ENCODE results near the gene SLC17A9.

SLC17A9 gene

DNA sequence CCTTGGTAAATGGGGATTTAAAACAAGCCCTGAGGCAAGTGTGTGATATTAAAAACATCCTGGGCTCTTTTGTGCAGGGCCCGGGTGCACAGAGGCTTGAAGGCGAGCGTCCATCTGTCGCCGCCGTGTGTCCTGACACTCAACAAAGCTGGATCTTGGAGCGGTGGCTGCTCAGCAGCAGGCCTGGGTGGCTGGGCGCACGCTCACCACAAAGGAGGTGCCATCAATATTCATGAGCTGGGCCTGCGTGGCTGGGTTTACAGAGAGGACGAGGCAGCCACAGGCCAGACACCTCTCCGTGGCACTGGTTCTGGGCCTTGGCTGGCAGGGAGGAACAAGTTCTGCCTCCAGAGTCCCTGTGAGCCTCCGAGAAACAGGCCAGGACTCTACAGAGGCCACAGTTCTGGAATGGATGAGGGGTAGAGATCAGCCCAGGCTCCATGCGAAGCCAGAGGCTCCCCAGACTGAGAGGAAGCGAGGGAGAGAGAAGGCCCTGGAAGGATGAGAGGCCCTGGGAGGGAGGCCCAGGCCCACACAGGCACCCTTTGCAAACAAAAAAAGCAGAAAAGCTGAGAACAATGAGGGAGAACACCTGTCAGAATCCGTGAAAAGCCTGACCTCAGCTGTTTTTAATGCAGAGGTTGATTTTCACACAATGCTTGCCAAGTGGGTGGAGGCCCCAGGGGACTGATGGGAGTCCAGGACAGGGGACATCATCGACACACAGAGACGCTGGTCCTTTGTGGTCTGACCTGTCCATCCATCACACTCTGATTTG lies 32.3 kb downstream of the SLC17A9 start:
- no peak for DNase-seq (ENCODE audit: low read depth)

DNA sequence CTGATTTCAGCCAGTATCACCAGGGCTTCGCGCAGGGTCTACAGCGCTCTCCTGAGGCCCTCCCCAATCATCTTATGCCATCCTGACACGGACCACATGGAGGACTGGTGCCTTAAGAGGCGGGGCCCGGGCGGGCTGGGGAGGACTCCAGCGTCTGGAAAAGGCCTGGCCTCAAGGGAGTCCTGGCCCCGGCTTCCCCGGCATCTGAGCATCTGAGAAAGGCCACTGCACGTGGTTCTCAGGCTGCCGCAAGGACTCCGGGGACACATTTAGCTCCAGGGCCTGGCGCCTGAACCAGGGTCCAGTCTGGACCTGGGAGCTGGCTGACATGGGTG lies 32.9 kb downstream of the SLC17A9 start:
- DNase-seq (ENCODE audit: low read depth) = no peak

DNA sequence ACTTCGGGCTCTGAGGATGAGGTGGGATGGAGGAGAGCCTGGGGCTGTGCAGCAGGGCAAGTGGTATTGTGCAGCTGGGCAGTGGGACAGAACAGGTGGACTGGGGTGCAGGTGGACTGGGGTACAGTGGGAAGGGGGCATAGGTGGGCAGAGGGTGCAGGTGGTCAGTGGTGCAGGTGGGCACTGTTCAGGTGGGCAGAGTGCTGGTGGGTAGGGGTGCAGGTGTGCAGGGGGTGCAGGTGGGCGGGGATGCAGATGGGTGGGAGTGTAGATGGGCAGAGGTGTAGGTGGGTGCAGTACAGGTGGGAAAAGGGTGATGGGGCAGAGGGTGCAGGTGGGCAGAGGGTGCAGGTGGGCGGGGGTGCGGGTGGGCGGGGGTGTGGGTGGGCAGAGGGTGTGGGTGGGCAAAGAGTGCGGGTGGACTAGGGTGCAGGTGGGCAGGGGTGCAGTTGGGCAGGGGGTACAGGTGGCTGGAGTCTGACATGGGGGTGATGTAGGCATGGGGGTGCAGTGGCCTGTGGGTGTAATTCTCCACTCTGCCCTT lies 33.8 kb downstream of the SLC17A9 start:
- DNase-seq (ENCODE audit: low read depth) = no peak

DNA sequence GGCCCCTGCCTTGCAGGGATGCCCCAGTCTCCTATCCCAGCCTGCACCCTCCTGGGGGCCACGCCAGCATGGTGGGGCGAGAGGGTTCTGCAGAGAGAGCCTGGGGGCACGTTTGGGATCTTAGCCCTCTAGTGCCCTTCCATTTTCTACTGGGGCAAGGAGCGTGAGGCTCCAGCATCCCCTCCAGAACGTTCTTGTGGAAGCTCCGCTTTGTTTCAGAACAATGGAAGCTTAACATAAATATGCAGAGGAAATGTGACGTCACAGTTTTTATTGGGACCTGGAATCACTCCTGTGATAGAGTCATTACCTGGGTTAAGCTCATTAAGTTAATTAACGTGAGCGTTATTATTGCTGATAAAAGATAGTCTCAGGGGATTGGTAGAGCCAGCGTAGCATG lies 34.6 kb downstream of the SLC17A9 start:
- DNase-seq (ENCODE audit: low read depth) = no peak

DNA sequence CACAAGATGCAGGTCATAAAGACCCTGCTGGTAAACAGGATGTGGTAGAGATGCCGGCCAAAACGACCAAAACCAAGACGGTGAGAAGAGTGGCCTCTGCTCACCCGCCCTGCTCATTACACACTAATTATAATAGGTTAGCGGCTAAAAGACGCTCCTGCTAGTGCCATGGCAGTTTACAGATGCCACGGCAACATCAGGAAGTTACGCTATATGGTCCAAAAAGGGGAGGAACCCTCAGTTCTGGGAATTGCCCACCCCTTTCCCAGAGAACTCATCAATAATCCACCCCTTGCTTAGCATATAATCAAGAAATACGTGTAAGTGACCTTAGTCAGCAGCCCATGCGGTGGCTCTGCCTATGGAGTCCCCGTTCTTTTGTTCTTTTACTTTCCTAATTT lies 36.7 kb downstream of the SLC17A9 start:
- no peak for DNase-seq (ENCODE audit: low read depth)

DNA sequence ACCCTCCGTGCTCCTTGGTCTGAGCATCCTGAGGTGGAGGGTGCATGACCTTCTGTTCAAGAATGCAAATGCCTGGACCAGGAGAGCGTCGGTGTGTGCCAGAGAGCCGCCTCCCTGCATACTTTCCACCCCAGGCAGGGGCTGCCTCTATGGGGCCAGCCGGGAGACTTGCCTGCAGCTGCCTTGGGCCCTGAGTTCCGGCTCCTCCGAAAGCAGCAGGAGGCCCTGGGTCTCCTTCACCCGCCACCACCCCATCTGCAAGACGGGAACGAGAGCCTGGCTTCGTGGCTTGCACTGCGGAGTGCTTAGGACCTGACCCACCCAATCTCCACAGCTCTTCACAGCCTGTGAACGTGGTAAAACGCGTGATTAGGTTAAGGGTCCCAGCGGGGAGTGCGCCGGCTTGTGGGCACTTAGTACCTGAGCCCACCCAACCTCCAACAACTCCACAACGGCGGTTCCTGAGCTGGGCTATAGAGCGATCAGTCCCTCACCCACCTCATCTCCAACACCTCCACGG lies 37.9 kb downstream of the SLC17A9 start:
- DNase-seq (ENCODE audit: low read depth) = no peak

DNA sequence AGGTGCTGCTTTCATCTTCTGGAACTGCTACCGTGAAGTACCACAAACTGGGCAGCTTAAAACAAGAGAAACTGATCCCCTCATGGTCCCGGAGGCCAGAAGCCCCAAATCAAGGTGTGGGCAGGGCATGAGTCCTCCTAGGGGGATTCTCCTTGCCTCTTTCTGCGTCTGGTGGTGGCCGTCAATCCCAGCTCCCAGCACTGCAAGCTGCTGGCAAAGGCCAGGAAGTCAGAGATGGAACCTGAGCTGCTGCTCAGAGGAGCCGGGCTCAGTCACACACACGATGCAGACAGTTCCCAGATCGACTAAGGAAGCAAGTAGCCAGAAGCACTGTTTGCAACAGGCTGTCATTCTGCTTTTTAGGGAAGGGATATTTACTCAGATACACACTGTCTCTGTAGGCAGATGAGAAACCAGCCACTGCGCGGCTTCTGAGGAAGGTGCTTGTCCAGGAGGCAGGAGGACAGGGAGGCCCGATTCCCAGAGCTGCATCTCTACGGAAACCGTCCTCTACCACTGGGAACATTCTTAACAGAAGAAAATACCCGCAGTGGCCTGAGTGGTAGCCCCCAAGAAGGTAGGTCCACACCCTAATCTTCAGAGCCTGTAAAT lies 38.8 kb downstream of the SLC17A9 start:
- no peak for DNase-seq (ENCODE audit: low read depth)

DNA sequence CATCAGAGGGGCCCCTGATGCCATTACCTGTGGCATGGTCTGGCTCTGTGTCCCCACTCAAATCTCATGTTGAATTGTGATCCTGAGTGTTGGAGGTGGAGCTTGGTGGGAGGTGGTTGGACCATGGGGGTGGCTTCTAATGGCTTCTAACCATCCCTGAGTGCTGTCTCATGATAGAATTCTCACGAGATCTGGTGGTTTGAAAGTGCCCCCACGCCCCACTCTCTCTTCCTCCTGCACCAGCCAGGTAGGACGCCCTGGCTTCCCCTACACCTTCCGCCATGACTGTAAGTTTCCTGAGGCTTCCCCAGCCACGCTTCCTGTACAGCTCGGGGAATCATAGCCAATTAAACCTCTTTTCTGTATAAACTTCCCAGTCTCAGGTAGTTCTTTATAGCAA lies 39.4 kb downstream of the SLC17A9 start:
- no peak for DNase-seq (ENCODE audit: low read depth)

DNA sequence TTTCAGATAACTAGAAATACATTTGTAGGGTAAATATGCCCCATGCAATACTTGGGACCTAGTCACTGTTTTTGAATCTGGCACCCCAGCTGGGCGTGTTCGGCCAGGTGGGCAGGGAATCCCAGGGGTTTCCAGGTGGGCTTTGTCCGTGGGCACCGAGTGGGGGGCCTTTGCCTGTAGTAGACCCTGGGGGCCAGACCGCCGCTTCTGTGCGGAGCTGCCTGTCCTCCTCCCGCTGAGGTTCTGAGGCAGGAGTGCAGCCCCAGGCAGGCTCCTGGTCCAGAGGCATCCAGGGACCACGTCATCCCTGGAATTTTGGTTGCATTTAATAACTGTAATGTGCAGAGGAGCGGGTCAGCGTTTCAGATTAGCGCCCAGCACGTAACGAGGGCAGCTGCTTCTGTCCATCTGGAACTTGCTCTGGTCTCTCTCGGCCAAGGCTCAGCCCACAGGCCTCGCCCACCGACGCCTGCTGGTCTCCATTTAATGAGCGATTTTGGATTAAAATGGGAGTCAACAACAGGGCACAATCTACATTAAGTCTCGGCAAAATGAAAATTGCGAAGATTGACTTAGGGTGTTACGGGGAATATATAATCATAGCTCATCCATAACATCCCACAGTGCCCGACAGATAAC lies 41.5 kb downstream of the SLC17A9 start:
- DNase-seq (ENCODE audit: low read depth) = no peak

DNA sequence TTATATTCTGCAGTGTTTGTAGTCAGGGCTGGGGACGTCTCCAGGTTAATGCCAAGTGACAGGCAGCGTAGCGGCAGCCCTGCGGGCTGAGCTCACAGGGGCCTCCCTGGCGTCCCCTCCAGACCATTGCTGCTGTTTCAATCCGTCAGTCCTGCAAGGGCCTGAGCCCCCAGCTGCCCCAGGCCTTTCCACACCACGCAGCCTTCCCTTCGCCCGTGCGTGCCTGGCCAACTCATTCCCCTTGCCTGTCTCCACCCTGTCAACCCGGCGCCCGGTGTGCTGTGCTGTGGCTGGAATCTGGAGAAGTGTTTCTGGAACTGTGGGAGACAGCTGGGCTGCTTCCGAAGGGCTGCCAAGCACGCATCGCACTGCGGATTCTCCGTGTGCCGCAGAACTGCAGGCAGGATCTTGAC lies 42.4 kb downstream of the SLC17A9 start:
- DNase-seq (ENCODE audit: low read depth) = no peak

DNA sequence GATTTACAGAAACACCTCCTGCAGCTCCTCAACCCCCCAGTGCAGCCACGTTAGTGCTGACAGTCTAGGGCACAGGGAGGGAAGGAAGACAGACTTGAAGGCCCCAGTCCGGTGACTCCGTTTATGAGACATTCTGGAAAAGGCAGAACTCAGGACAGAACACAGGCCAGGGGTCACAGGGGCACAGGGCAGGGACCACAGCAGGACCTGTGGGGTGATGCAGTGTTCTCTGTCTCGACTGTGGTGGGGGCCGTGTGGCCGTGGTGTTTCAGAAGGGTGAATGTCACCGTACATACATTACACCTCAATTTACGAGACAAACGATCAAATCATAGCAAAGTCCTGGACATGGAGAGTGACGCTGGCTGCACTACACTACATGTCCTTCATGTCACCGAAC lies 43.0 kb downstream of the SLC17A9 start:
- no peak for DNase-seq (ENCODE audit: low read depth)

DNA sequence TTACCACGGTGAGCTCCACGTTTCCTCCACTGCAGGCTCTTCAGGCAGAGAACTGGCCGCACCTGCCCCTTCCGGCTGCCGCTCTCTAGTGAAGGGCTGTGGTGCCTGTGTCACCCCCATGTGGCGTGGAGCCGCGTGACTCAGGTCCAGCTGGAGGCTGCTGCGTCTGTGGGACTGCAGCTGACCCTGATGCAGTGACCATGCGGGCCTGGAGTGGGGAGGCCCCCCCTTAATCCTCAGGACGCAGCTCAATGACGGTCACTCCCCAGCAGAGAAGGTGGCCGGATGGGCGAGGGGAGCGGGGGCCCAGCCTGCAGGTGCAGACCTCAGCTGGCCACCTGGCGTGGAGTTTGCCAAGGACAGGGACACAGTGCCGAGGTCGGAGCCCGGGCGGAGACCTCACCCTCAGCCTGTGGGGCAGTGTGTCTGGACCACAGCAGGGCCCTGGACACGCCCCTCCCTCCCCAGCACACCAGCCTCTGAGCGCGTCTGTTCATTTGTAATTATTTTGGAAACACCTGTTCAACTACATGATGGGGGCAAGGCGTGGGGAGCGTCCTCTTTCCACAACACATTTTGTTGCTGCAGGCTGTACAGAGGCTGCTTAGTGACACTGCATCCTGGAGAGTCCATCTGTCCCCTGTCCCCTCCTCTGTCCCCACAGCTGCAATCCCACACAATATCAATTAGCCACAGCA lies 43.5 kb downstream of the SLC17A9 start:
- DNase-seq (ENCODE audit: low read depth) = no peak

DNA sequence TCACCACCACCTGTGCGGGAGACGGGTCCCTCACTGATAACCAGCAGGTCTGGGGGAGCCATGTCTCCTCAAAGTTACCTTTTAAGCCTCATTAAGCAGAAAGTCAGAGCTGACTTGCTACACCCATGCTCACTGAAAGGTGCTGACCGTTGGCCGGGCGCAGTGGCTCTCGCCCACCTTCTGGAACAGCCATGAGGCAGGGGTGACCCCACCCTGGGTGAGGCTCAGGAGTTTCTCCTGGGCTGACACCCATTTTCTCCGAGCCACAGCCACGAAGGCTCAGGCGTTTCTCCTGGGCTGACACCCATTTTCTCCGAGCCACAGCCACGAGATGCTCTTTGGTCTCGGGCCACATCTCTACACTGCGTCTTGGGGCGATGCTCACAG lies 44.1 kb downstream of the SLC17A9 start:
- no peak for DNase-seq (ENCODE audit: low read depth)

DNA sequence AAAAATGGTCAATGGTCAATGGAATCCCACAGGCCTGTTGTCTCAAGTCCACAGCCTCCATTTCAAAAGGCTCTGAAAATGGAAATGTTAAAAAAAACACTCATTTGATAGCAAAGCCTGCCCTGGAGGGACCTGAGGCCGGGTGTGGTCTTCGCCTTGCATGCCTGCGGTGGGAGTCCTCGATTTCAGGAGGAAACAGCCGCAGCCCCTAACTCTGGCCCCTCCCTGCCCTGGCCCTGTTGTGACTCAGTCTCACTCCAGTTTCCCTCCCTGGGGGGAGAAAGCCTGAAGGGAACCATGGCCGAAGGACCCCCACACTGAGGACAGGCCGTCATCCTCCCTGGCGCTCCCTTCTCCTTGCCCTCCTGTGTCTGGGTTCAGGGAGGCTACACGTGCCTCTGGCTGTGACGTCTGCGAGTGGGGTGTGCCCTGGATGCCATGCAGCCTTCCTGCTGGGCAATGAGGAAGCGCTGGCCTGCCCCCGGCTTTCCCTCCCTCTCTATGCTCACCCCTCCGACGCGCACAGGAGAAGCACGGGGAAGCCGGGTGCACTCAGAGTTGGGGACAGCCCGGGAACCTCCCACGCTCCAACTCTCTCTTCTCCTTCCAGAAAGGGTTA lies 45.0 kb downstream of the SLC17A9 start:
- no peak for DNase-seq (ENCODE audit: low read depth)

DNA sequence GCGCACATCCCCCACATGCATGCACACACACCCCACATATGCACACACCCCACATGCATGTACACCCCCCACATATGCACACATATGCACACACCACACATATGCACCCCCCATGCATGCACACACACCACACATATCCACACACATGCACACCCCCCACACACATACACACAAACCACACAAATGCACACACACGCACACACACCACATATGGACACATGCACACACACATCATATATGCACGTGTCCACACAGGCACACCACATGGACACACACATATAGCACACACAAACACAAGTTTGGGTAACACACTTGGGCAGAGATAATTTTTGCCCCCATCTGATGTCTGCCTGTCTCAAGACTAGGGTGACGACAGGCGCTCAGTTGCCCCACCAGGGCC lies 45.9 kb downstream of the SLC17A9 start:
- DNase-seq (ENCODE audit: low read depth) = no peak

DNA sequence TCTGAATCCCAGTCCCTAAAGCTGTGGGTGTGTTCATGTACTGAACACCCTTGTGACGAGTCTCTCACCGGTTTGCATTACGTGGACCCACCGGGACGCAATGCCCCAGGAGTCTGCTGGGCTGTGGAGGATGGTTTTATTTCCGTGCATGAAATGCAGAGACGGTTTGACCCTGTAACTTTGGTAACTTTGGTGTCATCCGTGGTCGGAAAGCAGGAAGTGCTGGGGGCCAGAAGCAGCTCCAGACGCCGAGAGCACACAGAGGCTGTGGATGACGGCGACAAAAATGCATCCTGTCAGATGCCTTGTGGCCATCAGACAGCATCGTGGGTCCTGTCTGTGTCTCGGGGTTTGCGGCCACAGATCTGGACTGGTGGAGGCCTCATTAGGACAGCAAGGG lies 47.1 kb downstream of the SLC17A9 start:
- no peak for DNase-seq (ENCODE audit: low read depth)

DNA sequence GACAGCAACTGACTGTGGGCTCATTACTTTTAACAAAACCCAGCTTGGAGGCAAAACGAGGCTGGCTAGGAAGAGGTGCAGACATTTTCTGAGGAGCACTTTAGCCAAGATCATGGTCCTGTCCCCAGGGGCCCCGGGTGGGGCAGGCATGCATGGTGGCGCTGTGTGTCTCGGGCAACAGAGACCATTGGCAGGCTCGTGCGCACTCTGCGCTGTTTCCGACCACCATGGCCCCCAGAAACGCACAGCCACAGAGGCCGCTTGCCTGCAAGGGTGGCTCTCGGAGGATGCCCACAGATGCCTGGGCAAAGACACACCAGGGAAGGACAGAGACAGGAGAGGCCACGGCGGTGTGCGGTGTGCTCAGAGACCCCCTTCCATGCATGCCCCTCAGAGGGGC lies 47.5 kb downstream of the SLC17A9 start:
- DNase-seq (ENCODE audit: low read depth) = no peak

DNA sequence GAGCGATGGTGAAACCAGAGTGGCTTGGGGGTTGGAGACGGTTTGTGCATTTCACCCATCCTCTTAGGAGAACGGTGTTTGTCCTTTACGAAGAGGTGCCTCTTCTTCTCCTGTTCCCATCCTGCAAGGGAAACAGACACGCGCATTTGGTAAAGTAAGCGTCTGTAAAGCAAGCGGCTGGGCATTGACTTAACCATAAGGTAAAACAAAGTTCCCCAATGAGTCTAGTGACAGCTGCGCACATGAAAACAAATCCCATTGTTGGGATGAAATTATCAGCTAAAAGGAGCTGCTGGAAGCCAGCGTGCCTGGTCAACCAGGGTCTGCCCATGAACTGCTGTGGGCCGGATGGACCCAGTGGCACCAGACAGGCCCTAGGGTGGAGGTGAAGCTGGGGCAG lies 48.4 kb downstream of the SLC17A9 start:
- no peak for DNase-seq (ENCODE audit: low read depth)

DNA sequence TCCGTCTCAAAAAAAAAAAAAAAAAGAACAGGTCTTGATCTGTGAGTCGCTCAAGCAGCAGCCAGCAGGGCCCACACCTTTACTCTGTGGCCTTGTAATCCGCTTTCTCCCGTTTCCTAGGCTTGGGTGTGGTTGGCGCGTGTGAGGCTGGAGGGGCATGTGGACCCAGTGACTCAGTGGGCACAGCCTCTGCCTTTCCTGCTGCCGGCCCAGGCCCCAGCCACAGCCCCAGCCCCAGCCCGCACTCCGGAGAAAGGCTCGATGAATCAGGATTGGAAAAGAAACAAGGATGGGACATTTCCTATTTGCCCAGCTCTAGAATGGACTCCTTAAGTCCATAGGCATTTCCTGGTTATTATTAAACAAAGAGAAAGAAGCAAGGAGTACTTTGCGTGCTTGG lies 50.0 kb downstream of the SLC17A9 start:
- no peak for DNase-seq (ENCODE audit: low read depth)

DNA sequence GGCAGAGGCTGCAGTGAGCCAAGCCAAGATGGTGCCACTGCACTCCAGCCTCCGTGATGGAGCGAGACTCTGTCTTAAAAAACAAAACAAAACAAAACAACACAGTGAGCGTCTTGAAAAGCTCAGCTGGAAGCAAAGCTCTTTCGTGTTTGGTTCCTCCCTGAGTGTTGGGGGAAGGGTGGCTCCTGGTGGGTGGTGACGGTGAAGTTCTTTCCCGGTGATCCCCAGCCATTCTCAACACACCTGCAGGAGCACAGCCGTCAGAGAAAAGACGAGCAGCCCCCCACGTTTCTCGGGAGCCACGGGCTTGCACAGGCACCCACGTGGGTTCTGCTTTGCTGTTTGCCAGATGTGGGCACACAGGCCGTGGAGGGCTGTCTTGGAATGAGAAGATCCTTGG lies 51.0 kb downstream of the SLC17A9 start:
- no peak for DNase-seq (ENCODE audit: low read depth)

DNA sequence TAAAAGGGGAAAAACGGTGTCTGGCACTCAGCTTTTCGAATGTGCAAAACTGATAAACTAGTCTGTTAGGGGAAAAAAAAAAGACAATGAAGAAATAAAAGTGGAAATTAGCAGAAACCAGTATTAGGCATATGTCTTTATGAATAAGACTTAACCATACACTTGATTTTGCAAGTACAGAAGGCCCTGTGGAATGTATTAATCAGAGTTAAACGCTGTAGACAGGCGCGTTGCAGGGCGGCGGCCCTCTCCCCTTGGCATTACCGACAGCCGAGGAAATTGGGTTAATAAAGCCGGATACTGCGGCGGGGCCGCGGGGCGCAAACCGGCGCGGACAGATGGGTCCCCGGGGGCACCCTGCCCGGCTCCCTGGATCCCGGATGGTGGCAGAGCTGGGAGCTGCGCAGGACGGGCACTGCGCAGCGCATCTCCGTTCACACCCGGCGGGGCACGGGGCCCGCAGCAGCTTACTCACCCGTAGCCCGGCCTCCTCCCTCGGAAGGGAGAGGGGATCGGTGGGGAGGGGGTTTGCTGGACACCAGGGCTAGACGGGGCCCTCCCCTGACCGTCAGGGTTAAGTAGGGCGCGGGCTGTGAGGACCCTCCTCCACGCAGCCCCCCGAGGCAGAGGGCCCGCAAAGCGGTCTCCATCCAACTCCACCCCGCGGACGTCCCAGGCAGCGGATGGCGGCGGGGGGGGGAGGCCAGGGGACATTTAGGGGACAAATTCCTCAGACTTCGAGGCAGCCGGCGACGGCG lies 52.3 kb downstream of the SLC17A9 start:
- no peak for DNase-seq (ENCODE audit: low read depth)
